Motor neuron (in vitro differentiated cells): ENCODE results near the gene SART1. TPM values are rescaled to one million over a fixed set of nuclear protein-coding genes. Genes with fewer than 3 reads are reported as not detected.
A peak's percentile ranks its signal among the peaks of the same experiment; 100 is the strongest.
"Not testable (repeated sequence)": the region's sequence is repeated elsewhere in the genome, so short reads cannot be mapped to it uniquely, and the experiment has no call there.

Source experiments
- ATAC-seq, 8 experiments: fragments of 200-7000 bp; cut with Tn5 transposase; replicated peaks in 6 of 8; 2 replicates each; pipeline ENCODE4 v1.8.0; 2021; ENCODE audit warnings: mild to moderate bottlenecking in 8 of 8, moderate library complexity in 8 of 8
- H3K27ac ChIP-seq, 2 donors: fragments of 250-450 bp; sonication (Bioruptor Pico); 2 replicates each; pipeline ENCODE4 v1.9.0; 2021; ENCODE audit warnings: antibody characterized with exemption in 2 of 2, mild to moderate bottlenecking in 2 of 2, moderate library complexity in 1 of 2
- H3K4me1 ChIP-seq, 2 donors: fragments of 250-450 bp; sonication (Bioruptor Pico); replicated peaks in 1 of 2; 2 replicates each; pipeline ENCODE4 v1.6.1; 2021; ENCODE audit warnings: antibody characterized with exemption in 2 of 2, mild to moderate bottlenecking in 2 of 2, moderate library complexity in 1 of 2
- H3K4me3 ChIP-seq, 5 donors: fragments of 250-450 bp; sonication (Bioruptor Pico); 2 replicates each; pipeline ENCODE4 v1.9.0; 2021; ENCODE audit warnings: antibody characterized with exemption in 5 of 5, mild to moderate bottlenecking in 5 of 5, moderate library complexity in 4 of 5
- WGBS, 10 experiments: fragments of 450-650 bp; shearing (Covaris generic); methylation state at CpG; one replicate each; pipeline ENCODE4 v1.0.0; 2022; 5-methylcytosine and 5-hydroxymethylcytosine counted together
- in situ Hi-C, 9 experiments: fragments of 400-800 bp; cut with MboI; loops; one replicate each; pipeline ENCODE4 v1.15.0; 2021; ENCODE audit warnings: low sequenced_read_pairs in 9 of 9, low pct_unique_long_range_greater_than_20kb in 2 of 9; ENCODE audit not compliant: unreplicated experiment in 9 of 9
- total RNA-seq, 8 experiments: library from RNA; unstranded; fragments of 300-600 nt; gene quantifications; 2 replicates each; pipeline versions ENCODE4 v1.2.3 to v1.2.4, GENCODE V29; 2022

SART1 gene
- total RNA-seq, 8 experiments from 2014 or later, result 26.6 to 65.4 (median 45.5) TPM

- H3K27ac ChIP-seq, result no peak overlapping the region
- in situ Hi-C loops, result loop anchor here in 4 of 9 experiments (25.0 kb wide), 2 partner anchors 105 to 280 kb away; partner anchors contain the start of genes KAT5 (in 3 of the 4), RNASEH2C (in 3 of the 4), CCDC85B (in 1 of the 4) and CTSW (in 1 of the 4)
- WGBS, 10 experiments, result 33 to 100% (median 90%) methylated on average over 1 to 5 of the region's 5 CpGs; no CpG with 5 or more reads in 2 of the 10 experiments
- ATAC-seq, result no peak
- no peak overlapping the region for H3K4me3 ChIP-seq
- no peaks in the 10 kb centered on the region for H3K4me1 ChIP-seq
Measured at GRCh38 chr11:65992056-65992455, 30.5 kb downstream of the SART1 start.

- ATAC-seq, result no peak
- 50 to 100% (median 100%) methylated on average over 1 to 2 of the region's 2 CpGs; no CpG with 5 or more reads in 2 of the 10 experiments for WGBS, 10 experiments
- Histone ChIP-seq H3K4me1 (peaks cover 3 to 6% of the 10 kb centered on the region in 2 donors), H3K4me3 (no peak overlapping the region), H3K27ac (no peak overlapping the region)
- in situ Hi-C loops, result loop anchor here in 4 of 9 experiments (25.0 kb wide), 2 partner anchors 110 to 285 kb away; partner anchors contain the start of genes KAT5 (in 3 of the 4), RNASEH2C (in 3 of the 4), CCDC85B (in 1 of the 4) and CTSW (in 1 of the 4)
Measured at GRCh38 chr11:65997286-65997685, 35.8 kb downstream of the SART1 start.

- ATAC-seq, result peak; percentile 81 to 89 (median 85)
- Histone ChIP-seq H3K27ac (peak within 1 kb of the TSS; percentile 97 to 99), H3K4me1 (peaks cover 8 to 10% of the 10 kb centered on the region in 2 donors), H3K4me3 (peak within 1 kb of the TSS; percentile 69 to 83 (median 75))
- in situ Hi-C loops, result no loop called here
- WGBS, 10 experiments, result 0 to 3% (median 0%) methylated on average over 5 to 29 of the region's 55 CpGs; no CpG with 5 or more reads in 3 of the 10 experiments
Measured at GRCh38 chr11:66001942-66002647, 40.6 kb downstream of the SART1 start, which contains the start of the genes BANF1 and EIF1AD. Gene BANF1 (plus strand): TSS chr11:66002503. CDS start chr11:66003251, 748 bp downstream. Gene EIF1AD (minus strand): TSS chr11:66002157. CDS start chr11:66000389, 1,768 bp downstream.

DNA sequence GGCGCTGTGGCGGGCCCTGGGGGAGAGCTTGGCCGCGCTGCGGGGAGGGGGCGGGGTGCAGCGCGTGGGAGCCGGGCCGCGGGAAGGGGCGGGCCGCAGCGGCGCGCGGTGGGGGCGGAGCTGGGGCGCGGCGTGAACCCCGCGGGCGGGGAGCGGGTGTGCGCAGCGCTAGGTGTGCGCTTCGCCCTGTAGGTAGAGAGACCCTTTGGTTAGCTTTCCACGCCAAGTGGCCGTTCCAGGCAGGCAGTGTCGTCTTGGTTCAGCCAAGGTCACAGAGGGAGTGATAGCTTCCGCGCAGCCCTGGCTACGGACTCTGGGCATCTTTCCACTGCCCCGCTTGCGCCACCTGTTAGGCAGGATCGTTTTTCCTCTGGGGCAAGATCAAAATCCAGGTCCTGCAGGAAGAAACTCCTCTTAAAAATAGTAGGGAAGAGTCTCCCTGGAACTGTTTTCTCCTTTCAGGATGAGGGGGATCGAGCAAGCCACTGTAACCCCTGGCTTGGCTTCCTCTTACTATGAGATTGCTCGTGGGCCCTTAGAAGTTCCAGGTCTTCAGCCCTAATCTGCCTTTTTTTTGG, 41.2 kb downstream of the SART1 start:
- Histone ChIP-seq H3K4me3 (peak overlapping the region; percentile 69 to 83 (median 75)), H3K27ac (peak overlapping the region; percentile 97 to 99), H3K4me1 (peaks cover 8 to 10% of the 10 kb centered on the region in 2 donors)
- ATAC-seq, result peak in 5 of 8 experiments; percentile 58 to 72 (median 62)
- in situ Hi-C loops, result no loop called here
- 0% methylated on average over 1 to 6 of the region's 40 CpGs; no CpG with 5 or more reads in 4 of the 10 experiments for whole genome bisulfite sequencing, 10 experiments

DNA sequence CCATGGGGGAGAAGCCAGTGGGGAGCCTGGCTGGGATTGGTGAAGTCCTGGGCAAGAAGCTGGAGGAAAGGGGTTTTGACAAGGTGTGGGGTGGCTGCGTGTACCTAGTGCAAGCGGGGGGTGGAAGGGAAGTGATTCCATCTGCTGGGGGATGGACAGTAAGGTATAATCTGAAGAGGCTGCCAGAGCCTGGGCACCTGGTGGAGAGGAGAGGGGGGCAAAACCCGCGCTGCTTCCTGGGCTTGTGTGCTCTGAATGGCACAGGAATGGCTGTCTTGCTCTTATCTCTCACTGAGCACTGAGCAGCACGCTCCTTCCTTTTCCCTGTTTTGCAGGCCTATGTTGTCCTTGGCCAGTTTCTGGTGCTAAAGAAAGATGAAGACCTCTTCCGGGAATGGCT, 41.8 kb downstream of the SART1 start:
- Histone ChIP-seq H3K27ac (peak overlapping the region; percentile 97 to 99), H3K4me1 (peaks cover 8 to 10% of the 10 kb centered on the region in 2 donors), H3K4me3 (peak overlapping the region; percentile 69 to 83 (median 75))
- ATAC-seq, result no peak
- in situ Hi-C loops, result no loop called here
- WGBS, 10 experiments, result 33 to 100% (median 100%) methylated on average over 1 to 2 of the region's 6 CpGs; no CpG with 5 or more reads in 6 of the 10 experiments

- WGBS, 10 experiments, result 80 to 97% (median 90%) methylated on average over 1 to 4 of the region's 4 CpGs; no CpG with 5 or more reads in 7 of the 10 experiments
- in situ Hi-C loops, result no loop called here
- Histone ChIP-seq H3K4me1 (peaks cover 8 to 14% of the 10 kb centered on the region in 2 donors), H3K27ac (no peak overlapping the region), H3K4me3 (no peak overlapping the region)
- no peak for ATAC-seq
Measured at GRCh38 chr11:66004186-66004585, 42.7 kb downstream of the SART1 start.

DNA sequence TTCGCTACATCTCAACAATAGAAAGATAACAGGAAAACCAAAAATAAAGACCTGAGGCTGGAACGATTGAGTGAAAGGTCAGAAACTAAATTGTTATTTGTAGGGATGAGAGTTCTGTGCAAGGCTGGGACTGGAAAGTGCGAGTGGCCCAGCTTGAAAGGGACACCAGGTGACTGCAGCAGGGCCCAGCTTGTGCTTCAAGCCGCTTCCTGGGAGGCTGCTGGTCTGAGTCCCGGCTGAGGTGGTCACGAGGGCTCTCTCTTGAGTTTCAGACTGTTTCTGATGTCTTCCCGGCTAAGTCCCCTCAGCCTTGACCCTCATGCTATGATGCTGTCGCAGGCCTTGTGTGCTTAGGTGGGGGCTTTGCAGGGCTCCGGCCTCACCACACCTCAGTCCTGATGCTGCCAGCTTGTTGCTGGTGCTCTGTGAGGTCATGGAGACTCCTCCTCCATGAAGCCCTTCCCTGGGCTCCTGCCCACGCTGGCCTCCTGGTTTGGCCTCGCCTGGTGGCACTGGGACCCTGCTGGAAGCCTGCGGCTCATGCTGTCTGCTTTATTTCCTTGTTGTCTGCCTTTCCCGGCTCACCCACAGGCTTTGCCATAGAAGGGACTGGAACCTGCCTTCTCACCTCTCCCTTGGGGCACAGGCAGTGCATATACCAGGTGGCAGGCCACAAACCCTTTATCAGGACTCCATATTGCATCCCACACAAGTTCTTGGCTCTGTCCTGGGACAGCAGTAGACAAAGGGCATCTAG, 44.8 kb downstream of the SART1 start:
- no peak overlapping the region for H3K4me3 ChIP-seq
- ATAC-seq, result no peak
- H3K4me1 ChIP-seq, result peaks cover 5 to 9% of the 10 kb centered on the region in 2 donors
- 76 to 100% (median 87%) methylated on average over 1 to 10 of the region's 13 CpGs; no CpG with 5 or more reads in 1 of the 10 experiments for WGBS, 10 experiments
- in situ Hi-C loops, result no loop called here
- H3K27ac ChIP-seq, result no peak overlapping the region

DNA sequence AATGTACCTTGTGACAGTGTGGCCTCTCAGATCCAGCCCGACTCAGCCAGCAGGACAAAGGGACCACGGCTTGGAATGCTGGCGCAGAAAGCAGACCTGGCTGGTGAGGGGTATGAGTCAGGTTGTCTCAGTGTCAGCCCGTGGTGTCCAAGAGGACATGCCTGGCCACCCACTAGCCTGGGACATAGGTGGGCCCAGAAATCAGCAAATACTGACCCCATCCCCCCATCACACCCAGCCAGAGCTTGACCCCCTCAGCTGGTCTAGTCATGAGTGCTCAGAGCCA, 45.3 kb downstream of the SART1 start:
- peaks cover 5 to 9% of the 10 kb centered on the region in 2 donors for H3K4me1 ChIP-seq
- in situ Hi-C loops, result no loop called here
- H3K4me3 ChIP-seq, result no peak overlapping the region
- ATAC-seq, result no peak
- H3K27ac ChIP-seq, result no peak overlapping the region
- WGBS, 10 experiments, result 40% methylated on average over 1 of the region's 4 CpGs; no CpG with 5 or more reads in 9 of the 10 experiments

- H3K4me3 ChIP-seq, result no peak overlapping the region
- peaks cover 5 to 9% of the 10 kb centered on the region in 2 donors for H3K4me1 ChIP-seq
- 0 to 100% (median 77%) methylated on average over 1 to 3 of the region's 5 CpGs; no CpG with 5 or more reads in 6 of the 10 experiments for WGBS, 10 experiments
- in situ Hi-C loops, result no loop called here
- no peak overlapping the region for H3K27ac ChIP-seq
- ATAC-seq, result no peak
Measured at GRCh38 chr11:66007201-66007634, 45.7 kb downstream of the SART1 start.

GRCh38 chr11:66008095-66008467, 46.5 kb downstream of the SART1 start:
- no peak overlapping the region for H3K4me3 ChIP-seq
- no peak for ATAC-seq
- peak overlapping the region in 1 of 2 donors; percentile 35 for H3K27ac ChIP-seq
- 86 to 100% (median 100%) methylated on average over 1 to 2 of the region's 2 CpGs; no CpG with 5 or more reads in 6 of the 10 experiments for WGBS, 10 experiments
- H3K4me1 ChIP-seq, result peaks cover 3 to 8% of the 10 kb centered on the region in 2 donors
- in situ Hi-C loops, result no loop called here

DNA sequence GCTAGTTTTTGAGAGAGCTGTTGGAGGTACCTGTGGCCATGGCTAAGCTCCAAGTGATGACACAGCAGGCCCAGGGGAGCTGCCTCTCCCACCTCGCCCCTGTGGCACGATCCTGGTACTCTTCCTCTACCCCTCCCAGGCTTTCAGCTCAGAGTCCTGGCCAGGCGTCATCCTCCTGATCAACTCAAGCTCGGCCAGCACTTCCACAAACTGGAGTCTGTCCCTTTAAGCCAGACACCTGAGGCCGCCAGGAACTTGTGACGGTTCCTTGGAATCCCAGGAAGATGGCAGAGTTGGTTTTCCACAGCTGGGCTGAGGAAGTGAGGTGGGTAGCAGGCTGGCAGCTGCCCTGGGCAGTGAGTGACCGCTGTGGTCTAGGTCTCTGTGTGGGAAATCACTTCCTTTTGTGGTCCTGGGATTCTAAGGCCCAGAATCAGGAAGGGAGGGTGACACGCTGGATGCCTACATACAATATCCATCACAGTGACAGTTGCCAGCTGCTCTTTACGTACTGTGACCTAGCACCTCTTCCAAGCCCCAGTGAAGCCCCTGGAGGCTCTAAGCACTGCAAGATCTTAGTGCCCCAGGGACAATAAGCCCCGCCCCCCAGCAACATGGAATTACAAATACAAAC, 47.1 kb downstream of the SART1 start:
- peak in 7 of 8 experiments; percentile 35 to 86 (median 50) for ATAC-seq
- H3K4me1 ChIP-seq, result peaks cover 0 to 4% of the 10 kb centered on the region in 2 donors
- in situ Hi-C loops, result no loop called here
- 0 to 60% (median 26%) methylated on average over 1 to 6 of the region's 10 CpGs; no CpG with 5 or more reads in 2 of the 10 experiments for whole genome bisulfite sequencing, 10 experiments
- H3K4me3 ChIP-seq, result no peak overlapping the region
- peak overlapping the region in 1 of 2 donors; percentile 35 for H3K27ac ChIP-seq

DNA sequence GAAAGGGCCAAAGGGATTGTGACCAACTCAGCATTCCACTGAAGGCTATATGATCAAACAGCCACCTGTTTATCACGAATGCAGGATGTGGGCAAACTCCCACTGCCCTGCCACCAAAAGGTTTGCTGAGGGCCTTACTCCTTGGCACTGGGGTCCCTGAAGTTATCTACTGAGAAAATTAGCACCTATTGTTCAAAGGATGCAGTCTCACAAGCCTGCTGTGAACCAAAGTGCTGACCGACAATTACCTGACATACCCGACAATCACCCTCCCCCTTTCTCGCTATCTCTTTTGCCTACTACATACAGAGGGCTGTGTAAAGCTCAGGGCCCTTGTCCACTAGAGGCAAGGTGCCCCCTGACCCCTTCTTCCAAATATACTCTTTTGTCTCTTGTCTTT, 48.5 kb downstream of the SART1 start:
- H3K27ac ChIP-seq, H3K4me3 ChIP-seq, in situ Hi-C loops, H3K4me1 ChIP-seq, ATAC-seq: not testable (repeated sequence)
- WGBS, 10 experiments, result 80 to 100% (median 100%) methylated on average over 1 to 3 of the region's 4 CpGs; no CpG with 5 or more reads in 7 of the 10 experiments
